Testis (tissue), 3 donors: ENCODE measurements around the gene P2RY6. TPM values are rescaled to one million over a fixed set of nuclear protein-coding genes. Genes with fewer than 3 reads are reported as not detected.
A peak's percentile ranks its signal among the peaks of the same experiment; 100 is the strongest.

Experiments used
- DNase-seq: peaks from one replicate; pipeline ENCODE4 v3.0.0-alpha.2; 2019
- H3K27ac ChIP-seq, 2 donors: fragments of 200-600 bp; sonication (generic); one replicate each; pipeline ENCODE4 v1.5.1; 2019
- H3K27me3 ChIP-seq: fragments of 200-600 bp; sonication (generic); one replicate; pipeline ENCODE4 v1.5.1; 2019
- H3K36me3 ChIP-seq: fragments of 200-600 bp; sonication (generic); one replicate; pipeline ENCODE4 v1.5.1; 2017; ENCODE audit warnings: low read depth; ENCODE audit errors: missing control alignments
- H3K4me1 ChIP-seq: fragments of 200-600 bp; sonication (generic); one replicate; pipeline ENCODE4 v1.5.1; 2019
- H3K4me3 ChIP-seq, 2 donors: fragments of 200-600 bp; sonication (generic); one replicate each; pipeline ENCODE4 v1.5.1; 2017 to 2019
- H3K9me3 ChIP-seq: fragments of 200-600 bp; sonication (generic); one replicate; pipeline ENCODE4 v1.5.1; 2017
- CTCF ChIP-seq, 3 experiments: fragments of 450-650 bp in 2 of 3; fragments of 200-600 bp in 1 of 3; sonication (generic) in 1 of 3; IDR thresholded peaks; one replicate each; pipeline ENCODE4 v1.5.1; 2016 to 2019; ENCODE audit warnings: antibody characterized with exemption in 3 of 3, mild to moderate bottlenecking in 2 of 3, moderate library complexity in 1 of 3
- POLR2A ChIP-seq: fragments of 450-650 bp; IDR thresholded peaks from one replicate; pipeline ENCODE4 v1.6.1; 2017; ENCODE audit warnings: antibody characterized with exemption, mild to moderate bottlenecking, moderate library complexity
- WGBS, 2 donors: methylation state at CpG; one replicate each; pipeline ENCODE4 v1.1.5; 2018; 5-methylcytosine and 5-hydroxymethylcytosine counted together
- intact Hi-C: fragments of 100-400 bp; cut with DNase I; formaldehyde crosslinking; loops from one replicate; pipeline ENCODE4 v1.15.1; 2023; ENCODE audit warnings: low total_unique reads
- polyA plus RNA-seq: library from polyadenylated mRNA; stranded (reverse); fragments of 350-450 nt; fragmentation: Illumina TruSeq; extraction: RNeasy Lipid Tissue Mini Kit (QIAGEN cat#74804); gene quantifications from one replicate; pipeline ENCODE4 v1.2.3, GENCODE V29; 2014; ENCODE audit warnings: low read depth, low replicate concordance; ENCODE audit not compliant: insufficient read depth
- total RNA-seq, 2 donors: library from RNA; depleted of rRNA; stranded (reverse); fragments of >200 nt; gene quantifications; one replicate each; pipeline ENCODE4 v1.2.3, GENCODE V29; 2016

P2RY6 gene
- total and polyA plus RNA-seq, 3 donors from 2014 or later, result 0.25 to 2.7 (median 0.47) TPM

- TF ChIP-seq POLR2A (no peak), CTCF (IDR thresholded peaks at IDR 0.05) (no peak)
- H3K4me1 ChIP-seq, result no peaks in the 10 kb centered on the region
- H3K36me3 ChIP-seq, result no peaks in the 10 kb centered on the region
- no peaks in the 10 kb centered on the region for H3K9me3 ChIP-seq
- intact Hi-C loops, result no loop called here
- H3K27ac ChIP-seq, result no peak overlapping the region
- no peak for DNase-seq
- 92 to 93% methylated on average over 11 of the region's 11 CpGs for WGBS, 2 donors
- H3K4me3 ChIP-seq, result no peak overlapping the region
- no peaks in the 10 kb centered on the region for H3K27me3 ChIP-seq
Measured at GRCh38 chr11:73249853-73250783, 22.0 kb upstream of the P2RY6 start.

- no peak overlapping the region for H3K27ac ChIP-seq
- no peaks in the 10 kb centered on the region for H3K27me3 ChIP-seq
- H3K36me3 ChIP-seq, result no peaks in the 10 kb centered on the region
- DNase-seq, result no peak
- no peaks in the 10 kb centered on the region for H3K9me3 ChIP-seq
- H3K4me1 ChIP-seq, result no peaks in the 10 kb centered on the region
- WGBS, 2 donors, result 88 to 91% methylated on average over 4 of the region's 4 CpGs
- intact Hi-C loops, result no loop called here
- TF ChIP-seq POLR2A (no peak), CTCF (IDR thresholded peaks at IDR 0.05) (no peak)
- no peak overlapping the region for H3K4me3 ChIP-seq
Measured at GRCh38 chr11:73252577-73253191, 19.5 kb upstream of the P2RY6 start.

DNA sequence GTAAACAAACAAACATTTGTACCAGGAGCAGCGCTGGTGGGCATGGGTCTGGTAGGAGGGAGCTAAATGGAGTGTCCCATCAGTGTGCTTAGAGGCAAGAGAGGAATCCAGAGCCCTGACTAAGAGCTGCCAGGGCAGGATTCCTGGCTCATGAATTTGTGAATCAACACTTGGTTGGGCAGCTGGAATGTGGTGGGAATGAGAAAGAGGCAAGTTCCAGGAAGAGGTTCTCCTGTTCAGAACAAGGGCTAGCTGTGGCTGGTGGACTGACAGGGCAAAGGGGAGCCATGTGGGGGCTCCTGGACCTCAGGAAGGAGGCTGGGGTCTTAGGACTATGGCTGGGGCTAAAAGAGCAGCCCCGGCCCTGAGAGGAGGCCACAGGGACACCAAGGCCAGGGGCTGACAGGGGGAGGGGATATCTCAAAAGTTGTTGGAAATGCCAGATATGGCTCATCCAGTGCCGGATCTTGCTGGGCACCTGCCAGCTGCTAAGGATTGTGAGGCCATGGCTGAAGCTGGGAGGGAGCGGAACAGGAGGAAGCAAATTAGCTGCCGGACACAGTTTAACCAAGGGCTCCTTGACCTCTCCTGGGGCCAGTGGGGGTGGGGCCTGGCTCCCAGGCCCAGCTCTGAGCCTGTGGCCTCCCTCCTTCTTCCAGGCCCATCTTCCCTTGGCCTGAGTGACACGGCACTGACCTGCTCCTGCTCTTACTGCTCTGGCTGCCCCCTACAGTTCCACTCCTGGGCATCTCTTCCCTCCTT lies 14.6 kb upstream of the P2RY6 start:
- no peak for TF ChIP-seq CTCF (IDR thresholded peaks at IDR 0.05)
- TF ChIP-seq POLR2A, result no peak
- H3K27ac ChIP-seq, result no peak overlapping the region
- intact Hi-C loops, result no loop called here
- H3K9me3 ChIP-seq, result no peaks in the 10 kb centered on the region
- WGBS, 2 donors, result 59 to 63% methylated on average over 5 to 6 of the region's 6 CpGs
- no peaks in the 10 kb centered on the region for H3K4me1 ChIP-seq
- no peak overlapping the region for H3K4me3 ChIP-seq
- no peaks in the 10 kb centered on the region for H3K27me3 ChIP-seq
- peak; percentile 44 for DNase-seq
- H3K36me3 ChIP-seq, result no peaks in the 10 kb centered on the region

- Histone ChIP-seq H3K4me1 (no peaks in the 10 kb centered on the region), H3K36me3 (no peaks in the 10 kb centered on the region), H3K27me3 (no peaks in the 10 kb centered on the region), H3K4me3 (no peak overlapping the region), H3K27ac (no peak overlapping the region), H3K9me3 (no peaks in the 10 kb centered on the region)
- whole genome bisulfite sequencing, 2 donors, result 85 to 96% methylated on average over 5 to 7 of the region's 7 CpGs
- no peak for DNase-seq
- TF ChIP-seq POLR2A (no peak), CTCF (IDR thresholded peaks at IDR 0.05) (no peak)
- intact Hi-C loops, result no loop called here
Measured at GRCh38 chr11:73258104-73259035, 13.8 kb upstream of the P2RY6 start.
